Measurements from ENCODE around the gene MAML1.
"Not testable (repeated sequence)": the region's sequence is repeated elsewhere in the genome, so short reads cannot be mapped to it uniquely, and the experiment has no call there.

The MAML1 gene

GRCh38 chr5:179768326-179769085 lies 35.9 kb downstream of the MAML1 start:
- no peak for DNase-seq (ENCODE audit: low read depth in 2 of 2)

GRCh38 chr5:179769271-179769670 lies 36.6 kb downstream of the MAML1 start:
- DNase-seq (ENCODE audit: low read depth in 2 of 2) = no peak

DNA sequence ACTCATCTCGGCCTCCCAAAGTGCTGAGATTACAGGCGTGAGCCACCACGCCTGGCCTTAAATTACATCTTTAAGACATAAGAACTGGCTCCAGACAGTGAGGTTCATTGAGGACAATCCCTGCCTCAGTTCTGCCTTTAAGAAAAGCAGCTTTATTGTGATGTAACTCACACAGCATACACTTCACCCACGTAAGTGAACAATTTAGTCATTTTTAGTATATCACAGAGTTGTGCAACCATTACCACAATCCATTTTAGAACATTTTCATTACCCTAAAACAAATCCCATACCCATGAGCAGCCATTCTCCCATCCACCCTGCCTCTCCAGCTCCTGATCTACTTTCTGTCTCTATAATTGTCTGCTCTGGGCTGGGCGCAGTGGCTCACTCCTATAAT lies 37.2 kb downstream of the MAML1 start:
- no peak for DNase-seq (ENCODE audit: low read depth in 2 of 2)

DNA sequence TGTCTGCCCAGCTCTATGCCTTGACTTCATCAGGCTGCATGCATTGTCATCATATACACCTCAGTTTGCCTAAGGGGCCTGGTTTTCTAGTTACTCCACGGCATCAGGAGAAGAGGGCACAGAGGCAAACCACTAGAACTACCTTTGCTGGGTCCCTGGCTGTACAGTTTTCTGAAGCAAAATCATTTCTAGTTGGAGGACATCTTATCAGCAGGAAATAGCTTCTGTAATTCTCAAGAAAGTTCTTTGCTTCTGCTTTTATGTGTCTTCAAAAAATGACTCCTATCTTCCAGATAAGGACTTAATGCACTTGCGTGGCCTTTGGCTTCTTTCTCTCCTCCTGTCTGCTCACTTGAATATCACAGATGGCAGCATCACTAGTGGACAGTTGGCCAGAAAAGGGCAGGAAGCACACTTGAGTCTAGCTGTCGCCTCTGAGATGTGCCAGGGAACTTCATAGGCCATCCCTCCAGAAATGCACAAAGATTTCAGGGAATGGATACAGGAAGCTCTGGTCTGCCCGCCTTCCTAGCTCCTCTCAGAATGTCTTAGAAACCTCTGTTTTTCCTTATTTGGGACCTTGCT lies 38.8 kb downstream of the MAML1 start:
- no peak for DNase-seq (ENCODE audit: low read depth in 2 of 2)

GRCh38 chr5:179772351-179772750 lies 39.7 kb downstream of the MAML1 start:
- DNase-seq (ENCODE audit: low read depth in 2 of 2) = no peak

DNA sequence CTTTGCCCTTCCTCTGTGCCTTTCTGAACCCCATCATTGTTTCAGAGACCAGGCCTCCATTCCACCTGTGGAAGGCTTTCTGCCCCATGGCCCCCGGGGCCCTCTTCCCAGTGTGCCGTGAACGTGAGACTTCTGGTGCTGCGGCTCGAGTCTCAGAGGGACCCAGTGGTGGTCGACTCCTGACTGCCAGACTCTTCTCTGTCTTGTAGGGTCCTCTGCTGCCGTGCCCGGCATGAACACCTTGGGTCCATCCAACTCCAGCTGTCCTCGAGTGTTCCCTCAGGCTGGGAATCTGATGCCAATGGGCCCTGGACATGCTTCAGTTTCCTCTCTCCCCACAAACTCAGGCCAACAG lies 41.0 kb downstream of the MAML1 start:
- no peak for DNase-seq (ENCODE audit: low read depth in 2 of 2)

- no peak for DNase-seq (ENCODE audit: low read depth in 2 of 2)
These were observed 41.8 kb downstream of the MAML1 start for GRCh38 chr5:179774442-179774841.

GRCh38 chr5:179776411-179776938 lies 43.9 kb downstream of the MAML1 start:
- DNase-seq (ENCODE audit: low read depth in 2 of 2) = no peak

- no peak for DNase-seq (ENCODE audit: low read depth in 2 of 2)
These were observed 44.8 kb downstream of the MAML1 start for GRCh38 chr5:179777456-179777855.

DNA sequence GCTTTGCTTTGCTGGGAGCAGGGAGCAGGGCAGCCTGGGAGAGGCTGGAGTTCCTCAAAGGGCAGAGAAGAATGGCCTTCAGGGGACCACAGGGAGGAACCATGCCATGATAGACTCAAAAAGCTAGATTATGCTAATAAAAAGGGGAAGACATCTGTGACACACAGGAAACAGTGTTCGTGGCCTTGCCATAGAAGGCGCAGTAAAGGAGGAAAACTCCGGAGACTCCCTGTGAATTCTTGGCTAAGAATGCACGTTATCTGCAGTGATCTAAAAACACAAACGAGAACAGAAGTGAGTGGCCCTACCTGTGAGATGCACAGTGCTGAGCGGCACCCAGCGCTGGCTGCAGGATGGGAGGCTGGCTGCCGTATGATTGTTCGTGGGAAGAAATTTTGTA lies 45.3 kb downstream of the MAML1 start:
- no peak for DNase-seq (ENCODE audit: low read depth in 2 of 2)

- no peak for DNase-seq (ENCODE audit: low read depth in 2 of 2)
These were observed 46.0 kb downstream of the MAML1 start for GRCh38 chr5:179778591-179778990.

- DNase-seq (ENCODE audit: low read depth in 2 of 2) = no peak
These were observed 47.2 kb downstream of the MAML1 start for GRCh38 chr5:179779826-179780225.

DNA sequence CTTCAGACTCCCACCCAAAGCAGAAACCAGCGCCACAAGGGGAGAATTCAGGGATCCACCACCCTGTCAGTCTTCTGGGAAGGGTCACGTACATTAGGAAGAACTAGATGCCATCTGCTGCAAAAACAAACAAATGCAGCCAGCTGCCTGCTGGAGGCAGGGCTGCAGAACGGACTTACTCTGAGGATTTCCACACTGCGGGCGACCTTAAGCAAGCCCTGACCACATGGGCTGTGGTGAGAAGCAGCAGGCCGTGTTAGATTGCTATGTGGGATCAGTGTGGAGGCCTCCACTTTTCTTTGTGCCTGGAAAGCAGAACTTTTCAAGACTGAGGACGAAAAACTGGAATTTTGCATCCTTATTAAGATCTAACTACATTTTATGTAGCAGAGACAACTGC lies 47.7 kb downstream of the MAML1 start:
- no peak for DNase-seq (ENCODE audit: low read depth in 2 of 2)

DNA sequence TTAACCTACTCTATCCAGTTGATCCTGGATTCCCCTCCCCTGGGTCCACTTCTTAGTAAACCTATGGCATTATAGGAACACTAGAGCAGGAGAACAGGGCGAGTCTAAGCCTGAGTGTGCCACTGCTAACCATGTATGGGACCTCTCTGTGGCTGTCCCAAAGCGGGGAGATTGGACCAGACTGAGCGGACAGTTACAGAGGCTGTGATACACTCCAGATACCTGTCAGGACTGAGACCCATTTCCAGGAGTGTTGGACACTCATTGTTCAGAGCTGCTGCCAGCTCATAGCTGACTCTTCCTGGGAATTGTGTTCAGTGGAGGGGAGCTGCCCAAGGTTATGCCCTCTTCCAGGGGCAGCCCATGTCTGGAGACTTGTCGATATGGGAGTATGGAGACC lies 49.2 kb downstream of the MAML1 start:
- DNase-seq (ENCODE audit: low read depth in 2 of 2) = no peak

- no peak for DNase-seq (ENCODE audit: low read depth in 2 of 2)
These were observed 50.5 kb downstream of the MAML1 start for GRCh38 chr5:179783128-179783527.

- no peak for DNase-seq (ENCODE audit: low read depth in 2 of 2)
These were observed 54.2 kb downstream of the MAML1 start for GRCh38 chr5:179786861-179787260.

DNA sequence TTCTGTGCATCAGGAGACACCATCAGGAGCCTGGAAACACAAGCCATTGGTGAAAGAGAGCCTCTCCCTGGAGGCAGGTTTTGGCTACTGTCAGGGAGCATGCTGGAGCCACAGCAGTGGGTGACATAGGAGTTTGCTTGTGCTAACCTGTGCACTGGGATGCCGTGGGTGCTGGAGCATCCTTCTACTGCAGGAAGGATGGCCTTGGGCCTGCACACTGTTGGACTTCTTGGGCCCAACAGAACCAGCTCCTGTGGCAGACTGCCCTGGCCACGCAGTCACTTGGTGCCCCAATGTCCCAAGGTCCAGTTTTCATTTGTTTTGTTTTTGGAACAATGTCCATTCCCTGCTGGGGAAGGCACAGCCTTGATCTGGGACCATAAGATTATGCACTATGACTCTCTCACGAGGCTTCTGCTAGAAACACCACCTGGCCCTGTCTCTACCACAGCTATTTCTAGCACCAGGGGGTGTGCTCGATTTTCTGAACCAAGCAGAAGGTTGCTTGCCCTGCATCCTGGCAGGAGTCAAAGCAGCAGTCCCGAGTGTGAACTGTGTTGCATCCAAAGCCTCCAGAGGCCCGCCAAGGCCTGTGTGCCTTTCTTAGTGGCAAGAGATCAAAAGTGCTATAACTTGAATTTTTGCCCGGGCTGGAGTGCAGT lies 55.7 kb downstream of the MAML1 start:
- no peak for DNase-seq (ENCODE audit: low read depth in 2 of 2)

DNA sequence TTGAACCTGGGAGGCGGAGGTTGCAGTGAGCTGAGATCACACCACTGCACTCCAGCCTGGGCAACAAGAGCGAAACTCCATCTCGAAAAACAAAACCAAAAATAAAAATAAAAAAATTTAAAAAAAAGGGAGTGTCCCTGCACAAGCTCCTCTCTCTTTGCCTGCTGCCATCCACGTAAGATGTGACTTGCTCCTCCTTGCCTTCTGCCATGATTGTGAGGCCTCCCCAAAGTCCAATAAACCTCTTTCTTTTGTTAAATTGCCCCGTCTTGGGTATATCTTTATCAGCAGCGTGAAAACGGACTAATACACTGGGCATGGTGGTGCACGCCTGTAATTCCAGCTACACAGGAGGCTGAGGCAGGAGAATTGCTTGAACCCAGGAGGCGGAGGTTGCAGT lies 56.7 kb downstream of the MAML1 start:
- not testable (repeated sequence) for DNase-seq (ENCODE audit: low read depth in 2 of 2)

GRCh38 chr5:179791881-179792611 lies 59.4 kb downstream of the MAML1 start:
- no peak for DNase-seq (ENCODE audit: low read depth in 2 of 2)

DNA sequence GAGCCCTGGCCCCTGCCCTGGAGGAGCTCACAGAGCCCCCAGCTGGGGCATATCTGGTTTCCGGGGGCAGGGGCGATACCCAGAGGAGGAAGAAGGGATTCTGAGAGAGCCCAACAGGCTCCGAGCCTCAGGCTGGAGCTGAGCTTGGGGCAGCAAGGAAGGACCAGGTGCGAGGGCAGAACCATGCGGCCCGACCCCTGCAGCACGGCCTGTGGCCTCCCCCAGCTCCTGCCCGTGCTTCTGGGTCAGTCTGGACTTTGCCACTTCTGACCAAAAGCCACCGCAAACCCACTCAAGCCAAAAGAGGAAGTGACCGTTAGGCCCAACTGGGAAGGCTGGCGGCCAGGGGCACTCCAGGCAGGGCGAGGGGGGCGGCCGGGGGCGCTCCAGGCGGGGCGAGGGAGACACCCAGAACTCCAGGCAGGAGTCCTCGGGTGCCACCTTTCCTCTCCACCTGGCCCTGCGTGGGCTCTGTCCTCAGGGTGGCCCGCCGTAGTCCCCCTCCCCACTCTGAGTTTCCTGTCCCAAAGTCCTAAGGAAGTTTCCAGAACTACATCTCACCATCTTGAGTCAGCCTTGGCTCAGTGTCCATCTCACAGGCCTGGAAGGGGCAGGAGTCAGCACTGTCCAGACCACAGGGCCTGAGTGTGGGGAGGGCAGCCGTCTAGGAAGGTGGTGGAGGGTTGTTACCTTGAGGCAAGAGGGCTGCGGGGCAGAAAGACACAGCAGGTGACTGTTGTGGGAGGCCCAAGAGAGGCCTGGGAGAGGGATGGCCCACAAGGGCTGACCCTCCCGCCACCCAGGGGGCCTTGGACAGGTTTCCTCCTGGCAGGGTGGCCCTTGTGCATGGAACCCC lies 60.2 kb downstream of the MAML1 start:
- DNase-seq (ENCODE audit: low read depth in 2 of 2) = no peak

GRCh38 chr5:179793468-179794139 lies 61.0 kb downstream of the MAML1 start, which contains the start of gene LTC4S:
Gene LTC4S (plus strand): TSS chr5:179793986. CDS start chr5:179794081, 95 bp downstream.
- no peak for DNase-seq (ENCODE audit: low read depth in 2 of 2)

All from stimulated activated CD4-positive, alpha-beta T cell treated with anti-CD3 and anti-CD28 coated beads, Interleukin-15, amount 100 ng/mL, for 48 hours (primary cell).